ENCODE measurements around the gene MUS81. TPM values are rescaled to one million over a fixed set of nuclear protein-coding genes. Genes with fewer than 3 reads are reported as not detected.
A peak's percentile ranks its signal among the peaks of the same experiment; 100 is the strongest.

The MUS81 gene
- total RNA-seq, 2 donors from 2014 or later: 23.4 to 26.3 TPM

DNA sequence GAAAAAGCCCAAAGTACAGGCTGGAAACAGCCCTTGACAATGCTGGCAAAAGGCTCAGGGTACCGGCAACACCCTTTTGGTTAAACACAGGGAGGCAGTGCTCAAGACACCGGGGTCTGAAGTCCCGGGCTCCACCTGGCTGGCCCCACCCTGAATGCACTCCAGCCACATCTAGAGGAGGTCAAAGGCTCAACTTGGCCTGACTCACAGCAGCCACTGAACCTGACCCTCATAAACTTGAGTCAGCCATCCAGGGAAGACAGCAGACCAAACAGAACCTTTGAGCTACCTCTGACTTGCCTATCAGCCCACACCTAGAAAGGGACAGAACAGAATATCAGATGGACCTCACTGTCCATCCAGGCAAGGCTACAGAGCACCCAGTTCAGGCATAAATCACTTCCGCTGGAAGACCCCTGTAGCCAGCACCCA, 6.1 kb upstream of the MUS81 start:
- Histone ChIP-seq H3K27ac (no peak overlapping the region), H3K36me3 (peaks cover 53% of the 10 kb centered on the region), H3K4me1 (peaks cover 0 to 29% of the 10 kb centered on the region in 2 donors)

GRCh38 chr11:65854852-65855837, 5.1 kb upstream of the MUS81 start:
- no peak for DNase-seq (ENCODE audit: low spot score)
- H3K36me3 ChIP-seq: peaks cover 53% of the 10 kb centered on the region

More for the DNA sequence above, 6.1 kb upstream of the MUS81 start:
- no peak for DNase-seq (ENCODE audit: low spot score)
- TF ChIP-seq, protein P1, sequence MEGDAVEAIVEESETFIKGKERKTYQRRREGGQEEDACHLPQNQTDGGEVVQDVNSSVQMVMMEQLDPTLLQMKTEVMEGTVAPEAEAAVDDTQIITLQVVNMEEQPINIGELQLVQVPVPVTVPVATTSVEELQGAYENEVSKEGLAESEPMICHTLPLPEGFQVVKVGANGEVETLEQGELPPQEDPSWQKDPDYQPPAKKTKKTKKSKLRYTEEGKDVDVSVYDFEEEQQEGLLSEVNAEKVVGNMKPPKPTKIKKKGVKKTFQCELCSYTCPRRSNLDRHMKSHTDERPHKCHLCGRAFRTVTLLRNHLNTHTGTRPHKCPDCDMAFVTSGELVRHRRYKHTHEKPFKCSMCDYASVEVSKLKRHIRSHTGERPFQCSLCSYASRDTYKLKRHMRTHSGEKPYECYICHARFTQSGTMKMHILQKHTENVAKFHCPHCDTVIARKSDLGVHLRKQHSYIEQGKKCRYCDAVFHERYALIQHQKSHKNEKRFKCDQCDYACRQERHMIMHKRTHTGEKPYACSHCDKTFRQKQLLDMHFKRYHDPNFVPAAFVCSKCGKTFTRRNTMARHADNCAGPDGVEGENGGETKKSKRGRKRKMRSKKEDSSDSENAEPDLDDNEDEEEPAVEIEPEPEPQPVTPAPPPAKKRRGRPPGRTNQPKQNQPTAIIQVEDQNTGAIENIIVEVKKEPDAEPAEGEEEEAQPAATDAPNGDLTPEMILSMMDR (IDR thresholded peaks at IDR 0.05): no peak
- Histone ChIP-seq H3K27me3 (no peaks in the 10 kb centered on the region), H3K9me3 (peaks cover 0 to 7% of the 10 kb centered on the region in 2 donors), H3K4me3 (no peak overlapping the region)

GRCh38 chr11:65855927-65856363, 4.3 kb upstream of the MUS81 start:
- TF ChIP-seq, protein P1 (IDR thresholded peaks at IDR 0.05): no peak
- DNase-seq (ENCODE audit: low spot score): no peak
- Histone ChIP-seq H3K27ac (peak overlapping the region in 1 of 2 donors; percentile 96), H3K9me3 (peaks cover 0 to 7% of the 10 kb centered on the region in 2 donors), H3K4me1 (peaks cover 0 to 36% of the 10 kb centered on the region in 2 donors), H3K4me3 (peak overlapping the region in 1 of 2 donors; percentile 98), H3K27me3 (no peaks in the 10 kb centered on the region), H3K36me3 (peaks cover 50% of the 10 kb centered on the region)

More at GRCh38 chr11:65854852-65855837, 5.1 kb upstream of the MUS81 start:
- no peak overlapping the region for H3K4me3 ChIP-seq
- peaks cover 0 to 35% of the 10 kb centered on the region in 2 donors for H3K4me1 ChIP-seq
- TF ChIP-seq, protein P1 (IDR thresholded peaks at IDR 0.05): no peak
- H3K27ac ChIP-seq: no peak overlapping the region
- peaks cover 0 to 7% of the 10 kb centered on the region in 2 donors for H3K9me3 ChIP-seq
- H3K27me3 ChIP-seq: no peaks in the 10 kb centered on the region

- Histone ChIP-seq H3K36me3 (peaks cover 47% of the 10 kb centered on the region), H3K27ac (peak overlapping the region; percentile 96), H3K4me3 (peak overlapping the region; percentile 98 to 100), H3K27me3 (no peaks in the 10 kb centered on the region), H3K4me1 (peaks cover 0 to 45% of the 10 kb centered on the region in 2 donors), H3K9me3 (no peaks in the 10 kb centered on the region)
- TF ChIP-seq, protein P1 (IDR thresholded peaks at IDR 0.05): no peak
- peak; percentile 84 for DNase-seq (ENCODE audit: low spot score)
Measured at GRCh38 chr11:65856689-65857499, 3.3 kb upstream of the MUS81 start.

GRCh38 chr11:65857500-65857852, 2.8 kb upstream of the MUS81 start:
- DNase-seq (ENCODE audit: low spot score): no peak
- TF ChIP-seq, protein P1 (IDR thresholded peaks at IDR 0.05): no peak
- Histone ChIP-seq H3K9me3 (no peaks in the 10 kb centered on the region), H3K36me3 (peaks cover 47% of the 10 kb centered on the region), H3K4me3 (peak overlapping the region; percentile 98 to 100), H3K27ac (peak overlapping the region; percentile 96), H3K27me3 (no peaks in the 10 kb centered on the region), H3K4me1 (peaks cover 0 to 51% of the 10 kb centered on the region in 2 donors)
